Thymus (tissue), 11 donors: ENCODE results near the gene EPN1. TPM values are rescaled to one million over a fixed set of nuclear protein-coding genes. Genes with fewer than 3 reads are reported as not detected.

Experiments used
- DNase-seq, 9 donors: peaks; one replicate each; pipeline ENCODE4 v3.0.0-alpha.2; 2013; ENCODE audit warnings: low spot score in 9 of 9, low read depth in 6 of 9, missing footprints in 1 of 9
- H3K27ac ChIP-seq, 2 donors: one replicate each; pipeline ENCODE4 v1.5.1; 2013; ENCODE audit warnings: control low read depth in 1 of 2, low read depth in 1 of 2, low read length in 1 of 2, mild to moderate bottlenecking in 1 of 2, moderate library complexity in 1 of 2
- H3K27me3 ChIP-seq, 2 donors: one replicate each; pipeline ENCODE4 v1.5.1; 2013; ENCODE audit warnings: low read length in 1 of 2; ENCODE audit not compliant: control insufficient read depth in 2 of 2, insufficient read depth in 1 of 2
- H3K36me3 ChIP-seq, 2 donors: one replicate each; pipeline ENCODE4 v1.5.1; 2013; ENCODE audit warnings: low read length in 1 of 2, mild to moderate bottlenecking in 1 of 2, moderate library complexity in 1 of 2; ENCODE audit not compliant: control insufficient read depth in 2 of 2, insufficient read depth in 2 of 2
- H3K4me1 ChIP-seq, 2 donors: one replicate each; pipeline ENCODE4 v1.5.1; 2013; ENCODE audit warnings: low read length in 2 of 2; ENCODE audit not compliant: control insufficient read depth in 2 of 2, insufficient read depth in 2 of 2
- H3K4me3 ChIP-seq, 2 donors: one replicate each; pipeline ENCODE4 v1.5.1; 2013; ENCODE audit warnings: low read length in 2 of 2, control low read depth in 1 of 2, mild to moderate bottlenecking in 1 of 2
- H3K9me3 ChIP-seq, 2 donors: one replicate each; pipeline ENCODE4 v1.5.1; 2013; ENCODE audit warnings: low read length in 1 of 2, mild to moderate bottlenecking in 1 of 2; ENCODE audit not compliant: control insufficient read depth in 2 of 2, insufficient read depth in 1 of 2
- WGBS: extraction: QIAGEN DNeasy Blood & Tissue Kit; methylation state at CpG from one replicate; pipeline ENCODE4 v1.1.7; 2013; 5-methylcytosine and 5-hydroxymethylcytosine counted together
- polyA plus RNA-seq: library from polyadenylated mRNA; stranded (reverse); fragments of 200-250 nt; gene quantifications from one replicate; pipeline ENCODE4 v1.2.3, GENCODE V29; 2013
- total RNA-seq: library from RNA; stranded (reverse); fragments of 120-200 nt; gene quantifications from one replicate; pipeline ENCODE4 v1.2.4, GENCODE V29; 2013
- donor health status: healthy.

EPN1 gene
- total and polyA plus RNA-seq, 2 donors, result 9.9 to 34.6 TPM

DNA sequence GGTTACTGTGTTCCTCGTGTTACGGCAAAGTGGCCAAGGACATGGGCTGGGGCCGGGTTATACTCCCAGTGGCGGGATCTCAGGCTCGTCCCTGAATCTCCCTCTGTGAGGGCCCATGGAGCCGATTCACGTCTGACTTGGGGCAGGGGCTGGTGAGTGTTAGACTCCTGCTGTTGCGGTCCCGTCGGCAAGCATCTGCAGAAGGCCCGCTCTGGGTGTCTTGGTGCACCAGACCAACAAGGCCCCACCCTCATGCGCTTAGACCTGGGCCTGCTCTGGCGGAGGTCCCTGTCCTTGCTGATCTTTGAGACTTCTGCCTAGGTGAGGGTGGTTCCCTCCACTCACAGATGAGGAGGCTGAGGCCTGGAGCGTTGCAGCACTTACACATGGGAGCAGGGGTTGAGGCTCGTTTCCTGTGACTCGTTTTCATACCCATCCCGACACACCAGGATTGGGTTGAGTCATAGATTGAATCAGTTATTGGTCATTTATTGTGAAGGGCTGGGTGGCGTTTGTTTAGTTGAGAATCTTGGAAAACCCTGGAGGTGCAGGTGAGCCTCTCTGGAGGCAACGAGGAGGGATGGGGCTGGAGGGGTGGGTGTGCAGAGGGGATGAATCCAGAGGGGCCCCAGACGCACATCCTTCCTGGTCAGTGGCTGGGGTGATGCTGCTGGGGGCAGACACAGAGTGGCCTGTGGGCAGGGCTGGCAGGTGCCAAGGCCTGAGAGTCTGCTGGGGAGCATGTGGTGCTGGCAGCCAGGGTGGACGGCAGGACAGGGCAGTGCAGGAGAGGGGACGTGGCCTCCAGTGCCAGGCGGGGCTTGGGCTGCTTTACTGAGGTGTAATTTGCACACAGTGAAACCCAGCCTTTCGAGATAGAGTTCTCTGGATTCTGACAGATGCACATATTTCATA, 4.6 kb downstream of the EPN1 start:
- Histone ChIP-seq H3K36me3 (peaks cover 47 to 53% of the 10 kb centered on the region in 2 donors), H3K27ac (no peak overlapping the region), H3K27me3 (no peaks in the 10 kb centered on the region), H3K4me3 (no peak overlapping the region), H3K9me3 (no peaks in the 10 kb centered on the region), H3K4me1 (peaks cover 14 to 15% of the 10 kb centered on the region in 2 donors)
- DNase-seq, result no peak
- WGBS, result 96% methylated on average over 24 of the region's 24 CpGs

GRCh38 chr19:55680339-55681130, 5.5 kb downstream of the EPN1 start:
- H3K9me3 ChIP-seq, result no peaks in the 10 kb centered on the region
- H3K4me1 ChIP-seq, result peaks cover 12 to 15% of the 10 kb centered on the region in 2 donors
- no peak for DNase-seq
- H3K27ac ChIP-seq, result no peak overlapping the region
- H3K36me3 ChIP-seq, result peaks cover 49 to 61% of the 10 kb centered on the region in 2 donors
- no peaks in the 10 kb centered on the region for H3K27me3 ChIP-seq
- no peak overlapping the region for H3K4me3 ChIP-seq
- WGBS, result 98% methylated on average over 20 of the region's 20 CpGs

DNA sequence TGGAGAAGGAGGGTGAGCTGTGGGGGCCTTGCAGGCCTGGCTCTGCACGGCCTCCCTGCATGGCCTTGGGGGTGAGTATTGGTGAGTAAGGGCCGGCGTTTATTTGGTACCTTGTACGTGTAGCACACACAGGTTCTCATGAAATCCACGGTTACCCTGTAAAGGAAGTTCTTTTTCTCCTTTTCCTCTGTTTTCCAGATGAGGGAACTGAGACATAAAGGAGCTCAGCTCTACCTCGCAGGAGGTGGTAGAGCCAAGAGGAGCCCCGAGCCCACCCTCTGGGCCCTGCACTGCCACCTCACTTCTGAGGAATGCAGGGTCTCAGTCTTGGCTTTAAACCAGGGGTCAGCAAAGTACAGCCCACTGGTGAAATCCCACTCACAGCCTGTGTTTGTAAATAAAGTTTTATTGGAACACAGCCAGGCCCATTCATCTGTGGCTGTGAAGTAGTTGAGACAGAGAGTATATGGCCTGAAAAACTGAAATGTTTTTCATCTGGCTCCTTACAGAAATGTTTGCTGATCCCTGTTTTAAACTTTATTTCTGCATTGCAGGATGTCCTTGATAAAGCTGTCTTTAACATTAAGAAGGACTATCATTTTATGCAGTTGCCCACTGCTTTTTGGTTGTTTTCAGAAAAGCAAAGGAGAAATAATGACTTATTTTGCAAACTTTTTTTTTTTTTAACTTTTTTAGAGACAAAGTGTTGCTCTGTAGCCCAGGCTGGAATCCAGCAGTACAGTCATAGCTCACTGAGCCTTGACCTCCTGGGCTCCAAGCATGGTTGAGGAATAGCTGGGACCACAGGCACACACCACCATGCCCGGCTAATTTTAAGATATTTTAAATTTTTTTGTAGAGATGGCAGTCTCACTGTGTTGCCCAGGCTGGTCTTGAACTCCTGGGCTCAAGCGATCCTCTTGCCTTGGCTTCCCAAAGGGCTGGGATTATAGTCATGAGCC, 6.4 kb downstream of the EPN1 start:
- Histone ChIP-seq H3K4me1 (peaks cover 6 to 7% of the 10 kb centered on the region in 2 donors), H3K4me3 (no peak overlapping the region), H3K27ac (no peak overlapping the region), H3K27me3 (no peaks in the 10 kb centered on the region), H3K36me3 (peaks cover 54 to 70% of the 10 kb centered on the region in 2 donors), H3K9me3 (no peaks in the 10 kb centered on the region)
- no peak for DNase-seq
- WGBS, result 97% methylated on average over 9 of the region's 9 CpGs

- WGBS, result 97% methylated on average over 22 of the region's 22 CpGs
- Histone ChIP-seq H3K4me1 (no peaks in the 10 kb centered on the region), H3K4me3 (no peak overlapping the region)
These were observed 8.6 kb downstream of the EPN1 start for GRCh38 chr19:55683449-55684261.

GRCh38 chr19:55684946-55685681, 10.1 kb downstream of the EPN1 start:
- H3K36me3 ChIP-seq, result peaks cover 58 to 77% of the 10 kb centered on the region in 2 donors
- no peak overlapping the region for H3K4me3 ChIP-seq
- no peaks in the 10 kb centered on the region for H3K9me3 ChIP-seq
- H3K27me3 ChIP-seq, result no peaks in the 10 kb centered on the region
- no peaks in the 10 kb centered on the region for H3K4me1 ChIP-seq
- H3K27ac ChIP-seq, result no peak overlapping the region
- WGBS, result 98% methylated on average over 60 of the region's 60 CpGs
- DNase-seq, result no peak

More at GRCh38 chr19:55683449-55684261, 8.6 kb downstream of the EPN1 start:
- no peak for DNase-seq
- H3K36me3 ChIP-seq, result peaks cover 59 to 77% of the 10 kb centered on the region in 2 donors
- no peaks in the 10 kb centered on the region for H3K27me3 ChIP-seq
- no peak overlapping the region for H3K27ac ChIP-seq
- H3K9me3 ChIP-seq, result no peaks in the 10 kb centered on the region

DNA sequence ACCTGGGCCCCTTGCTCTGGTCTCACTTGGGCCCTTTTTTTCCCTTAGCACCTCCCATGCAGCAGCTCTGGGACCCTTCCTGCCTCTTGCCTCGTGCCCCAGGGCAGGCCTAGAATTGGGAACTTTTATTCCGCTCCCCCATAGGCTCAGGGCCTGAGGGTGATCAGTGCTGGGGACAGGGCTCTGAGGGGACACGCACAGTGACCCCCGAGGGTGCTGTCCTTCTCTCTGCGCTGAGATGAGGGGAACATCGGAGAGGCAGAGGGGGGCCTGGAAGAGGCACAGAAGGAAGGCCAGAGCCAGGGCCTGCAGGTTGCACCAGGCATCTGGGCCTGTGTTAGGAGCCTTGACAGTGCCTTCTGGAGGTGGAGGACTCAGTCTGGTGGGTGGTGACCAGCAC, 10.8 kb downstream of the EPN1 start:
- over 99% methylated on average over 6 of the region's 6 CpGs for WGBS
- no peak overlapping the region for H3K27ac ChIP-seq
- H3K9me3 ChIP-seq, result no peaks in the 10 kb centered on the region
- H3K4me3 ChIP-seq, result no peak overlapping the region
- no peak for DNase-seq
- H3K36me3 ChIP-seq, result peaks cover 60 to 78% of the 10 kb centered on the region in 2 donors
- no peaks in the 10 kb centered on the region for H3K27me3 ChIP-seq
- no peaks in the 10 kb centered on the region for H3K4me1 ChIP-seq

- no peaks in the 10 kb centered on the region for H3K4me1 ChIP-seq
- no peak overlapping the region for H3K4me3 ChIP-seq
- DNase-seq, result no peak
- no peaks in the 10 kb centered on the region for H3K9me3 ChIP-seq
- H3K36me3 ChIP-seq, result peaks cover 54 to 78% of the 10 kb centered on the region in 2 donors
- H3K27ac ChIP-seq, result no peak overlapping the region
- 97% methylated on average over 29 of the region's 29 CpGs for WGBS
- no peaks in the 10 kb centered on the region for H3K27me3 ChIP-seq
These were observed 11.5 kb downstream of the EPN1 start for GRCh38 chr19:55686311-55687050.
